ENCODE results near the gene CDC26. TPM values are rescaled to one million over a fixed set of nuclear protein-coding genes. Genes with fewer than 3 reads are reported as not detected.

CDC26 gene
- total RNA-seq (2022; extraction: Qiagen RNA extraction; ENCODE audit: low read depth), result 43.0 to 67.2 TPM (median 45.6 TPM) in 5 replicates

DNA sequence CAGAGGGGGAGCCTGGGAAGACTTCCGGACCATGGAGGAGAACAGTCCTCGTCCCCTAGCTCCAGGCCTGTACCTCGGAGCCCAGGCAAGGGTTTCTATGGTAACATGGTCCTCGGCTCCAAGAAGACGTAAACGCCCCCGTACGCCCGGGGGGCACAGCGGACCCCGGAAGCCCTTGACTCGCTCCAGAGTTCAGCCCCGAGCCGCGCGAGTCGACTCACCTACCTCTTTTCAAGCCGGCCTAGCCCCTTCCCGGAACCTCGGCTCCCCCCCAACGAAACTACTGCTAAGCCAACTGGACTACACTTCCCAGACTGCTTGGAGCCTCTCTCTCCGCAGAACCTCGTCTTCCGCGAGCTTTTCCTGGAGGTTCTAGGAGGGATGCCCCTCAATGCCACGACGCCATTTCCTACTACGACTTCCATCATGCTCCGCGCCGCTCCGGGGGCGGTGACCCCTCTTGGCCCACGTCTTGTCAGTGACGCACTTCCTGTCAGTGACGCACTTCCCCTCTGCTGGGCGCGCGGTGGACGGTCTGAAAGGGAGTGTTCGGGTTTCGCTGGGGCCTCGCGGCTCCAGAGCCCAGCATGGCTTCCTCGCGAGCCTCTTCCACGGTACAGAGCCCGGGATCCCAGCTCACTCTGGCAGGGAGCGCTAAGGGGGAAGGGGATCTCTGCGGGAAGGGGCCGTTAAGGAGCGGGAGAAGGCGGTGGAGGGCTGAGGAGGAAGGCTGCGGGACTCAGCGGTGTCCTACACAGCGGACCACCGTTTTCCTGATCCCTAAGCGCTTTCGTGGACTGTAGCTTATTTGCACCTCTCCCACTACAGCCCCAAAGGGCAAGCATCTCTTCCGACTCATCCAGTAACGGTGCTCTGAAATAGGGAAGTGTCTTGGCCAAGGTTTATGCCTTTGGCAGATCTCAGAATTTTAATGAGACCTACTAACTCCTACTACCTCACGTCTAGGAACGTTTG lies at the start of gene CDC26, which contains the start of gene PRPF4:
TSS of gene CDC26 (minus strand) at position 416 of the 975 bp plus-strand sequence. CDS start 3,065 bp downstream, outside the sequence.
TSS of gene PRPF4 (plus strand) at position 502 of the 975 bp plus-strand sequence. CDS start at position 588, 86 bp downstream.

DNA sequence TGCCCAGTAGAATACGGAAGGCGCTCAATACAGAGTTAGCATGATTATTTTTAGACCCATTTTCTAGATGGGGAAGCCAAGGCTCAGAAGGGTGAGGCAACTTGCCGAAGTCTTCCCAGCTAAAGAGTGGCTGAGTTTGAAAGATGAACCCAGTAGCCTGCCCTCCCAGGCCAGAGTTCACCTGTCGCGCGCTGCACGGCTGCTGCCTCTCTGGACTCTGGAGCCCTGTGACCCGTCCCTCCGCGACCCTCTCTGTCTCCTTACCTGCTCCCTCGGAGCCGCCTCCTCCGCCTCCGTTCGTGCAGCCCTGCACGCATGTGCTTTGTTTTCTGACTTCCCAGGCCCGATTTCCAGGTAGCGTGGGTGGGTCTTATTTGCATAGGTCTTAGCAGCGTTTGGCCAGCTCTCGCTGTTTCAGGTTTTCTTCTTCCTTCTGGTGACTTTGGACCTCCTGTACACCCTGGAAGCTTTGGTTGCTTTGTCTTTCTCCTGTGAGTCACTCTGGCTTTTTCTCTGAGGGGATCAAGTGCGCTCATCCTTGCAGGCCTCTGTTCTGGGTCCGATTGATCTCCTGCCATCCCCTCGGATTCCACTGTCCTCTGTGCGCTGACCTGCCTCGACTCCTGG lies 27.5 kb upstream of the CDC26 start, which contains the start of gene RNF183:
TSS of gene RNF183 (minus strand) at position 585 of the 627 bp plus-strand sequence. CDS start 5,192 bp downstream, outside the sequence.

DNA sequence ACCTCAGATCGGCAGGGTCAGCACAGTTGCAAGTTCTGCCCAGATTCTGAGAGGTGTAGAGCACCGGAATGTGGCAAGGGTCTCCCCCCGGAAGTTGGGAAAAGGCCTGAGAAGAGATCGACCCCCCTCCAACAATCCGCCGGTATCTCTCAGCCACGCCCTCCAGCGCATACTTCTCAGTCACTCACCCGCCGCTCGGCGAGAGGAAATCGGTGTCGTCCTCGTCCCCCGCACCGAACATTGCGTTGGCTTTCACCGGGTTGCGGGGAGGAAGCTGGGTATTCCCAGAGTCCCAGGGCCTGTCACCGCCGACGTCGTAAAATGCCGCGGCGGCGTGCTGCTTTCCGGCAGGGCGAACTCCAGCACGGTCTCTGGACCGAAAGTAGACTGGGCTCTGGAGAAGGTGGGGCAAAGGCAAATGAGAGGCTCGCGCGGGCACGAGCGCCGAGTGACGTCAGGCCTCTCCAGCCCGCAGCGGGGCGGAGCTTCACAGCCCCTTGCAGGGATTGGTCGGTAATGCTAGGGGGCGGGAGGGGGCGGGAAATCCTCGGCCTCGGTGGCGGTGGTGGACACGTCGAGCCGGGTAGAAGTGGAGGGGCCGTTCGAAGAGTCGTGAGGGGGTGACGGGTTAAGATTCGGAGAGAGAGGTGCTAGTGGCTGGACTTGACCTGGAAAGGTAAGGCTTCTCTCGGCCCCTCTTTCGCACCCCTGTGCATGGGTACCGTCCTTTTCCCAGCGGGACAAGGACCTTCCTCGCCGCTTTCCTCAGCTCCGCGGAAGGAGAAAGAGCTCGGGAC lies 54.2 kb downstream of the CDC26 start, which contains the start of the genes FKBP15 and SLC31A1:
TSS of gene FKBP15 (minus strand) at position 275 of the 797 bp plus-strand sequence. CDS start at position 241, 34 bp downstream.
TSS of gene SLC31A1 (plus strand) at position 542 of the 797 bp plus-strand sequence. CDS start 34,605 bp downstream, outside the sequence.

Other genes with a start within 250 kb of the CDC26 start
- gene ZFP37, start 218.8 kb downstream of the CDC26 start, total RNA-seq (2022; extraction: Qiagen RNA extraction; ENCODE audit: low read depth), result 0.86 to 1.9 TPM (median 1.8 TPM) in 5 replicates
- 6.4 to 7.7 TPM (median 7.1 TPM) in 5 replicates for gene SLC31A2, start 124.6 kb downstream of the CDC26 start, total RNA-seq (2022; extraction: Qiagen RNA extraction; ENCODE audit: low read depth)
- gene FKBP15, start 54.3 kb downstream of the CDC26 start, total RNA-seq (2022; extraction: Qiagen RNA extraction; ENCODE audit: low read depth), result 17.5 to 18.4 TPM (median 17.8 TPM) in 5 replicates
- 17.9 to 23.9 TPM (median 22.0 TPM) in 5 replicates for gene SLC31A1, start 54.0 kb downstream of the CDC26 start, total RNA-seq (2022; extraction: Qiagen RNA extraction; ENCODE audit: low read depth)
- 54.5 to 61.0 TPM (median 57.9 TPM) in 5 replicates for gene PRPF4, start 86 bp upstream of the CDC26 start, total RNA-seq (2022; extraction: Qiagen RNA extraction; ENCODE audit: low read depth)
- gene RNF183, start 27.8 kb upstream of the CDC26 start, total RNA-seq (2022; extraction: Qiagen RNA extraction; ENCODE audit: low read depth), result 0.09 to 0.15 TPM in 2 of 5 replicates, not detected in the others
- gene WDR31, start 64.7 kb upstream of the CDC26 start, total RNA-seq (2022; extraction: Qiagen RNA extraction; ENCODE audit: low read depth), result 0.88 to 1.3 TPM (median 1.2 TPM) in 5 replicates
- 0.03 to 0.22 TPM (median 0.06 TPM) in 4 of 5 replicates, not detected in the other for gene BSPRY, start 74.0 kb upstream of the CDC26 start, total RNA-seq (2022; extraction: Qiagen RNA extraction; ENCODE audit: low read depth)
- 19.4 to 26.8 TPM (median 24.6 TPM) in 5 replicates for gene HDHD3, start 101.4 kb upstream of the CDC26 start, total RNA-seq (2022; extraction: Qiagen RNA extraction; ENCODE audit: low read depth)
- gene ALAD, start 125.7 kb upstream of the CDC26 start, total RNA-seq (2022; extraction: Qiagen RNA extraction; ENCODE audit: low read depth), result 13.1 to 16.7 TPM (median 14.7 TPM) in 5 replicates
- 104 to 127 TPM (median 112 TPM) in 5 replicates for gene POLE3, start 135.1 kb upstream of the CDC26 start, total RNA-seq (2022; extraction: Qiagen RNA extraction; ENCODE audit: low read depth)
- 0.41 to 0.78 TPM (median 0.60 TPM) in 5 replicates for gene C9orf43, start 135.2 kb upstream of the CDC26 start, total RNA-seq (2022; extraction: Qiagen RNA extraction; ENCODE audit: low read depth)
- gene RGS3, start 188.2 kb upstream of the CDC26 start, total RNA-seq (2022; extraction: Qiagen RNA extraction; ENCODE audit: low read depth), result 24.6 to 25.9 TPM (median 25.1 TPM) in 5 replicates

All from A549 treated with RU486 at 1 μM for 4 hours (cell line).